ENCODE measurements around the gene SCYGR4. TPM values are rescaled to one million over a fixed set of nuclear protein-coding genes. Genes with fewer than 3 reads are reported as not detected.
"Not testable (repeated sequence)": the region's sequence is repeated elsewhere in the genome, so short reads cannot be mapped to it uniquely, and the experiment has no call there.

SCYGR4 gene
- polyA plus RNA-seq, 1 donor from 2014 or later = not detected

DNA sequence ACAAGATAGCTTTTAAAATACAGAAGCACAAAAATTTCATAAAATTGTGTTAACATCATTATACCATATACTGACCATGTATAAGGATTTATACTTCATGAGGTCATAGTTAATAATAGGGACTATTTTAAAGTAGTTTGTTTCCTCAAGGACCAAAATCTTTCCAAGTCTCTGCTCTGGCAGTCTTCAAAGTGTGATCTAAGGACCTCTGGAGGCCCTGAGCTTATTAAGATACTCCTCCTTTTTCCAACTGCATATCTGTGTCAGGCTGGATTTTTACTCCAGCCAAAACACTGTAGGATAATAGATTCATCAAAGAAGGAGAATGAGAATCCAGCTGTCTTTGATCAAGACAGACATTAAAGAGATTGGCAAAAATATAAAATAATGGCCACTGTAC, 20.3 kb upstream of the SCYGR4 start:
- Histone ChIP-seq H3K79me2 (replicated peaks; ENCODE audit: insufficient read depth, low read length) (no peaks in the 10 kb centered on the region), H2AFZ (ENCODE audit: low read depth, low read length) (no peak overlapping the region), H3K27ac (ENCODE audit: low read length) (no peak overlapping the region), H3K9ac (ENCODE audit: low read length) (no peak overlapping the region), H3K36me3 (ENCODE audit: insufficient read depth, low read length) (no peaks in the 10 kb centered on the region), H3F3A (ENCODE audit: insufficient read depth, low read length, poor library complexity, severe bottlenecking) (no peaks in the 10 kb centered on the region), H3K4me2 (ENCODE audit: low read length) (no peak overlapping the region), H3K4me3 (ENCODE audit: low read length) (no peak overlapping the region), H4K20me1 (ENCODE audit: insufficient read depth) (no peaks in the 10 kb centered on the region), H3K27me3 (ENCODE audit: insufficient read depth, low read depth, low read length) (no peaks in the 10 kb centered on the region), H3K9me2 (ENCODE audit: insufficient read depth, low read length) (no peaks in the 10 kb centered on the region), H3K9me3 (ENCODE audit: low read length) (no peaks in the 10 kb centered on the region)
- TF ChIP-seq EZH2 (IDR thresholded peaks at IDR 0.05; ENCODE audit: borderline replicate concordance, insufficient read depth, low read length, poor library complexity, severe bottlenecking) (no peak), SMC3 (conservative IDR thresholded peaks at IDR 0.05; ENCODE audit: poor library complexity) (no peak), MXI1 (conservative IDR thresholded peaks at IDR 0.05; ENCODE audit: poor library complexity, severe bottlenecking) (no peak), TAF1 (IDR thresholded peaks at IDR 0.05; ENCODE audit: low read depth) (no peak), RAD21 (conservative IDR thresholded peaks at IDR 0.05) (no peak), POLR2AphosphoS5 (IDR thresholded peaks at IDR 0.05) (no peak), EP300 (conservative IDR thresholded peaks at IDR 0.05; ENCODE audit: poor library complexity, severe bottlenecking) (no peak)
- TF ChIP-seq, protein P1, sequence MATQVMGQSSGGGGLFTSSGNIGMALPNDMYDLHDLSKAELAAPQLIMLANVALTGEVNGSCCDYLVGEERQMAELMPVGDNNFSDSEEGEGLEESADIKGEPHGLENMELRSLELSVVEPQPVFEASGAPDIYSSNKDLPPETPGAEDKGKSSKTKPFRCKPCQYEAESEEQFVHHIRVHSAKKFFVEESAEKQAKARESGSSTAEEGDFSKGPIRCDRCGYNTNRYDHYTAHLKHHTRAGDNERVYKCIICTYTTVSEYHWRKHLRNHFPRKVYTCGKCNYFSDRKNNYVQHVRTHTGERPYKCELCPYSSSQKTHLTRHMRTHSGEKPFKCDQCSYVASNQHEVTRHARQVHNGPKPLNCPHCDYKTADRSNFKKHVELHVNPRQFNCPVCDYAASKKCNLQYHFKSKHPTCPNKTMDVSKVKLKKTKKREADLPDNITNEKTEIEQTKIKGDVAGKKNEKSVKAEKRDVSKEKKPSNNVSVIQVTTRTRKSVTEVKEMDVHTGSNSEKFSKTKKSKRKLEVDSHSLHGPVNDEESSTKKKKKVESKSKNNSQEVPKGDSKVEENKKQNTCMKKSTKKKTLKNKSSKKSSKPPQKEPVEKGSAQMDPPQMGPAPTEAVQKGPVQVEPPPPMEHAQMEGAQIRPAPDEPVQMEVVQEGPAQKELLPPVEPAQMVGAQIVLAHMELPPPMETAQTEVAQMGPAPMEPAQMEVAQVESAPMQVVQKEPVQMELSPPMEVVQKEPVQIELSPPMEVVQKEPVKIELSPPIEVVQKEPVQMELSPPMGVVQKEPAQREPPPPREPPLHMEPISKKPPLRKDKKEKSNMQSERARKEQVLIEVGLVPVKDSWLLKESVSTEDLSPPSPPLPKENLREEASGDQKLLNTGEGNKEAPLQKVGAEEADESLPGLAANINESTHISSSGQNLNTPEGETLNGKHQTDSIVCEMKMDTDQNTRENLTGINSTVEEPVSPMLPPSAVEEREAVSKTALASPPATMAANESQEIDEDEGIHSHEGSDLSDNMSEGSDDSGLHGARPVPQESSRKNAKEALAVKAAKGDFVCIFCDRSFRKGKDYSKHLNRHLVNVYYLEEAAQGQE (IDR thresholded peaks at IDR 0.05; ENCODE audit: borderline replicate concordance) = no peak
- TF ChIP-seq, protein P2, sequence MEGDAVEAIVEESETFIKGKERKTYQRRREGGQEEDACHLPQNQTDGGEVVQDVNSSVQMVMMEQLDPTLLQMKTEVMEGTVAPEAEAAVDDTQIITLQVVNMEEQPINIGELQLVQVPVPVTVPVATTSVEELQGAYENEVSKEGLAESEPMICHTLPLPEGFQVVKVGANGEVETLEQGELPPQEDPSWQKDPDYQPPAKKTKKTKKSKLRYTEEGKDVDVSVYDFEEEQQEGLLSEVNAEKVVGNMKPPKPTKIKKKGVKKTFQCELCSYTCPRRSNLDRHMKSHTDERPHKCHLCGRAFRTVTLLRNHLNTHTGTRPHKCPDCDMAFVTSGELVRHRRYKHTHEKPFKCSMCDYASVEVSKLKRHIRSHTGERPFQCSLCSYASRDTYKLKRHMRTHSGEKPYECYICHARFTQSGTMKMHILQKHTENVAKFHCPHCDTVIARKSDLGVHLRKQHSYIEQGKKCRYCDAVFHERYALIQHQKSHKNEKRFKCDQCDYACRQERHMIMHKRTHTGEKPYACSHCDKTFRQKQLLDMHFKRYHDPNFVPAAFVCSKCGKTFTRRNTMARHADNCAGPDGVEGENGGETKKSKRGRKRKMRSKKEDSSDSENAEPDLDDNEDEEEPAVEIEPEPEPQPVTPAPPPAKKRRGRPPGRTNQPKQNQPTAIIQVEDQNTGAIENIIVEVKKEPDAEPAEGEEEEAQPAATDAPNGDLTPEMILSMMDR (IDR thresholded peaks at IDR 0.05; ENCODE audit: poor library complexity, severe bottlenecking) = no peak

DNA sequence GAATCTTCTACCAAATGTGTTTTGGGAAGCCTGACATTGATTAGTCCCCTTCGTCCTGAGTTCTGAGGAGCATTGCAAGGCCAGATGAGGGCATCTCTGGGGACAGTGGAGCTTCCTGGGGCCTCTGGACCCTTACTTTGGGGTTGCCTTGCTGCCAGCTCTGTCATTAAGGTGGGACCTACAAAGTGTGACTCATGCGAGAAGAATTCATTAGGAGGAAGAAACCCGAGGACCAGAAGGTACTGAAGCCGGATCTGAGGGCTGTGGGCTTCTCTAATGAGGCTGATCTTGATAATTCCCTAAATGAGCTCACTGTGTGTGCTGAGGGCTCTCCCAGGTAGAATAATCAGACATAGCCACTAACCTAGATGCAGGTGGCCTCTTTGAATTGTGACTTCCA, 19.3 kb upstream of the SCYGR4 start:
- Histone ChIP-seq H2AFZ (ENCODE audit: low read depth, low read length) (no peak overlapping the region), H4K20me1 (ENCODE audit: insufficient read depth) (no peaks in the 10 kb centered on the region), H3K79me2 (replicated peaks; ENCODE audit: insufficient read depth, low read length) (no peaks in the 10 kb centered on the region), H3K36me3 (ENCODE audit: insufficient read depth, low read length) (no peaks in the 10 kb centered on the region), H3K9me2 (ENCODE audit: insufficient read depth, low read length) (no peaks in the 10 kb centered on the region), H3K27ac (ENCODE audit: low read length) (no peak overlapping the region), H3F3A (ENCODE audit: insufficient read depth, low read length, poor library complexity, severe bottlenecking) (no peaks in the 10 kb centered on the region), H3K9me3 (ENCODE audit: low read length) (no peaks in the 10 kb centered on the region), H3K4me2 (ENCODE audit: low read length) (no peak overlapping the region), H3K27me3 (ENCODE audit: insufficient read depth, low read depth, low read length) (no peaks in the 10 kb centered on the region), H3K4me3 (ENCODE audit: low read length) (no peak overlapping the region), H3K9ac (ENCODE audit: low read length) (no peak overlapping the region)
- TF ChIP-seq RAD21 (conservative IDR thresholded peaks at IDR 0.05) (no peak), POLR2AphosphoS5 (IDR thresholded peaks at IDR 0.05) (no peak), MXI1 (conservative IDR thresholded peaks at IDR 0.05; ENCODE audit: poor library complexity, severe bottlenecking) (no peak), SMC3 (conservative IDR thresholded peaks at IDR 0.05; ENCODE audit: poor library complexity) (no peak), TAF1 (IDR thresholded peaks at IDR 0.05; ENCODE audit: low read depth) (no peak), EZH2 (IDR thresholded peaks at IDR 0.05; ENCODE audit: borderline replicate concordance, insufficient read depth, low read length, poor library complexity, severe bottlenecking) (no peak), EP300 (conservative IDR thresholded peaks at IDR 0.05; ENCODE audit: poor library complexity, severe bottlenecking) (no peak)
- TF ChIP-seq, protein P2 (IDR thresholded peaks at IDR 0.05; ENCODE audit: poor library complexity, severe bottlenecking) = no peak
- TF ChIP-seq, protein P1 (IDR thresholded peaks at IDR 0.05; ENCODE audit: borderline replicate concordance) = no peak

DNA sequence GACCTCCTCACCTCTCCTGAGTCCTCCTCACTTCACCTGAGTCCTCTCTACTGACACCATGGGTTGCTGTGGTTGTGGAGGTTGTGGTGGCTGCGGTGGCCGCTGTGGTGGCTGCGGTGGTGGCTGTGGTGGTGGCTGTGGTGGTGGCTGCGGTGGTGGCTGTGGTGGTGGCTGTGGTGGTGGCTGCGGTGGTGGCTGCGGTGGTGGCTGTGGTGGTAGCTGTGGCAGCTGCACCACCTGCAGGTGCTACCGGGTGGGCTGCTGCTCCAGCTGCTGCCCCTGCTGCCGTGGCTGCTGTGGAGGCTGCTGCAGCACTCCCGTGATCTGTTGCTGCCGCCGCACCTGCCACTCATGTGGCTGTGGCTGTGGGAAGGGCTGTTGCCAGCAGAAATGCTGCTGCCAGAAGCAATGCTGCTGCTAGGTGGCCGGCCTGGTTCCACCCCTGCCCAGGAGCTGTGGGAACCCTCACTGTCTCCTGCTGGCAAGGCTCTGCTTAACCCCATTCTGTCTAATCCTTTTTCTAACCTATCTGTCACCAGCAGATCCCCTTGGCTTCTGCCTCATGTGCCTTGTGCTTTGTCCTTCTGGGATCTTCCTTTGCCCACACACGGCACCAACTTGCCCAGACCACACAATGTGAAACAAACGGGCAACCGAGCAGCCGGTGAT, 18.3 kb upstream of the SCYGR4 start, which contains the start of gene SCYGR2:
SCYGR2 (plus strand) TSS at position 59 of the 669 bp plus-strand sequence; CDS start at position 59, 0 bp downstream.
- not testable (repeated sequence) for H3F3A ChIP-seq (ENCODE audit: insufficient read depth, low read length, poor library complexity, severe bottlenecking); H4K20me1 ChIP-seq (ENCODE audit: insufficient read depth); H3K9ac ChIP-seq (ENCODE audit: low read length); H3K4me2 ChIP-seq (ENCODE audit: low read length); H3K36me3 ChIP-seq (ENCODE audit: insufficient read depth, low read length); H3K4me3 ChIP-seq (ENCODE audit: low read length); H3K27ac ChIP-seq (ENCODE audit: low read length); H3K27me3 ChIP-seq (ENCODE audit: insufficient read depth, low read depth, low read length); H2AFZ ChIP-seq (ENCODE audit: low read depth, low read length); H3K9me2 ChIP-seq (ENCODE audit: insufficient read depth, low read length); H3K79me2 ChIP-seq (replicated peaks; ENCODE audit: insufficient read depth, low read length); H3K9me3 ChIP-seq (ENCODE audit: low read length)
